KG1 (cell line): ENCODE measurements around the gene XIRP1.
"Not testable (repeated sequence)": the region's sequence is repeated elsewhere in the genome, so short reads cannot be mapped to it uniquely, and the experiment has no call there.

Experiments used
- DNase-seq: peaks from one replicate; lab custom pipeline; 2025; lab: John Stamatoyannopoulos, UW

XIRP1 gene

DNA sequence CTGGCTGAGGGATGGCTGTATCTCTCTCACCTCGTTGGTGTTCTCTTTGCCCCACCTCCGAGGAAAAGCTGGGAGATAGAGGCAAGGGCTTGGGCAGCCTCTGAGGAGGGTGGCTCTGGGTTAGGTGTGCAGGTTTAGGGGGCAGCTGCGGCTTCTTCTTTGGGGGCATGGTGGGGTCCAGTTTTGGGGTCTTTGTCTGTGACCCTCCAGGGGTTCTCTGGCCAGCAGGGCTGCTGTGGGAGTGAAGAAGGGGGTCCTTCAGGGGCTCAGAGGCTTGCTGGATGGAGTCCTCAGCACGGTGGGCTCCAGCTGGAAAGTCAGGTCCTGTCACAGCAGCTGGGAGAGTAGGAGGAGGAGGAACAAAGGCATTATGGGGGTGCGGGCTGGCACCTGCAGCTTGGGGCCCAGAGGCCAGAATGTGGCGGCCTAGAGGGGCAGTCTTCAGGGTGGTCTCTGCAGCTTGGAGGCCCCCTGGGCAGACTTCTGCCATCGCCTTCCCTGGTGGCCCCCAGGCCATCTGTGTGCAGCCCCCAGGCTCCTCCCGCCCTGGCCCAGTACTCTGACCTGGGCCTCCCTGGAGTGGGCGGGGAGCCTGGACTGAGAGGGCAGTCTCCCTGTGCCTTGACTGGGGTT lies 7.0 kb downstream of the XIRP1 start:
- DNase-seq: no peak

DNA sequence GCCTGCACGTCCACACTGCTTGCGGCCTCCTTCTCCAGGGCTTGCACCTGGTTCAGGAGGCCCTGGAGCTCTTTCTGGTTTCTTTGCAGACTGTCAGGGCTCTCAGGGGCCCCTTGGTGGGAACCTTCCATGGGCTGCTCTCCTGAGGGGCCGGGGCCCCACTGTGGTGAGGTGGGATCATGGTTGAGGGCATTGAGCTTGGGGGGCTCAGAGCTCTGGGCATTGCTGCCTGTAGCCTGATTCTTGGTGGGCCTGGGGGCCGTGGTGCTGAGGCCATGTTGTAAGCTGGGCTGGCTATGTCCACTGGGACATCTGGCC lies 7.5 kb downstream of the XIRP1 start:
- no peak for DNase-seq

DNA sequence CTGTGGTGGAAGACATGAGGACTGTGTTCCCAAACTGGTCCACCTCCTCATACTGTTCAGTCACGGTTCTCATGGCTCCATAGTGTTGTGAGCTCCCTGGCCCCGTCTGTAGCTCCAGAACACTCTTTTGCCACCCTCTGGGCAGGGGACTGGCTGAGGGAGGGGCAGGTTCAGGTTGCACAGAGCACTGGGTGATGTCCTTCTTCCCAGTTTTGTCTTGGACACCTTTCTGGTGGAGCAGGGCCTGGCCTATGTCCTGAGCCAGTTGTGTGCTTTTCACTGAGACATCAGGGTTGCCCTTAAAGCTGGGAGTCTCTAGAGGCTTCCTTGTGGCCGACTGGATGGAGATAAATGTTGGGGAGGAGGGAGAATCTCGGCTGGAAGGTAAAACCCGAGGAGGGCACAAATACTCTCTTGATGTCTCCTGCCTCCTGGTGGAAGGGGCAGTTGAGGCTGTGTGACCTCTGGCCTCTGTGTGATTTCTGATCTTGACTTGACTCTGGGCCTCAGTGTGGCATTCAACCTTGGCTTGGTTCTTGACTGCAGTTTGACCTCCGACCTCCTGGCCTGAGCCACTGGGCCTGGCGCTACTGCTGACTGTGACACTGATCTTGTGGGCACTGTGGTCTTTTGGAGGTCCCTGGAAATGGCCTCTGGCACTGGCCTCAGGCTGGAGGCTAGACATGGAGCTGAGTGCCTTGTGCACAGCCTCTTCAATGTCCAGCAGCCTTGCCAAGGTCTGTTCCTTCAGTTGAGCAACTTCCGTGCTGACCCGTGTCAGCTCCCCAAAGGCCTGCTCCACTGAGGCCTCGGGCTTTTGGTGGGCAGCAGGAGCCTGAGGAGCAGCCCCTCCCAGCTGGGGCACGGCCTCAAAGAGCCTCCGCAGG lies 8.1 kb downstream of the XIRP1 start:
- no peak for DNase-seq

DNA sequence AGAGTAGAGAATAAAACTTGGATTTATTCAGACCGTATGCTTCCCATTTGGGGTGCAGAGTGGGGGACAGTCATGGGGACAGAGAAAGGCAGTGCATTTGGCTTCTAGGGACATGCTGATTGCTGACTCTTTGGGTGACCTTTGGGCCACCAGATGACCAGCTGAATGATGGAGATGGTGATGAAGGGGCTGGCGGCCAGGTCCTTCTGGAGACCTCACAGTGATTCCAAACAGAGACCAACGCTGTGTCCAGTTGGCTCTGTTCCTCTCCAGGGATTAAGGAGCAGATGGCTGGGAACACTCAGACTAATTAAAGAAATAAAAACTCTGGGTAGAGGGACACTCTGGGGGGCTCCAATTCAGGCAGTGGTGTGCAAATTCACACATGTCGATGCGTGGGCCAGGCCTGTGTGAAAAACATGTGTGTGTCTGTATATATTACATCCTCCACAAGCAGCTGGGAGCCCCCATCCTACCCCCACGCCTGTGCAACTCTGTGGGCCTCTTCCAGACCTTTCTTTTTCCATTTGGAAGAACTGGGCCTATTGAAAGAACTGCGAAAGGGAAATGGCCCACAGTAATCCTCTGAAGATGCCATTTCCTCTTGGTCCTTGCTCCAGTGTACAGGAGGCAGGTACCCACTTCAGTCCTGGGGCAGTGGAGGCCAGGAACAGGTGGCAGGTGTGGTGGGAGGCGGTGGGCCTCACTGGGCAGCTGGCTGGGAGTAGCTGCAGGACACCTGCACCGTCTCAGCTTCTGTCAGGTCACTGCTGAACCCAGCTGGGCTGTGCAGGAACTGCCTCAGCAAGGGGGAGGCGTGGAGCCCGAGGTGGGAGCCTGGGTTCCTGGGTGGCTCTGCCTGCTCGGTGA lies 8.9 kb downstream of the XIRP1 start:
- DNase-seq: no peak

DNA sequence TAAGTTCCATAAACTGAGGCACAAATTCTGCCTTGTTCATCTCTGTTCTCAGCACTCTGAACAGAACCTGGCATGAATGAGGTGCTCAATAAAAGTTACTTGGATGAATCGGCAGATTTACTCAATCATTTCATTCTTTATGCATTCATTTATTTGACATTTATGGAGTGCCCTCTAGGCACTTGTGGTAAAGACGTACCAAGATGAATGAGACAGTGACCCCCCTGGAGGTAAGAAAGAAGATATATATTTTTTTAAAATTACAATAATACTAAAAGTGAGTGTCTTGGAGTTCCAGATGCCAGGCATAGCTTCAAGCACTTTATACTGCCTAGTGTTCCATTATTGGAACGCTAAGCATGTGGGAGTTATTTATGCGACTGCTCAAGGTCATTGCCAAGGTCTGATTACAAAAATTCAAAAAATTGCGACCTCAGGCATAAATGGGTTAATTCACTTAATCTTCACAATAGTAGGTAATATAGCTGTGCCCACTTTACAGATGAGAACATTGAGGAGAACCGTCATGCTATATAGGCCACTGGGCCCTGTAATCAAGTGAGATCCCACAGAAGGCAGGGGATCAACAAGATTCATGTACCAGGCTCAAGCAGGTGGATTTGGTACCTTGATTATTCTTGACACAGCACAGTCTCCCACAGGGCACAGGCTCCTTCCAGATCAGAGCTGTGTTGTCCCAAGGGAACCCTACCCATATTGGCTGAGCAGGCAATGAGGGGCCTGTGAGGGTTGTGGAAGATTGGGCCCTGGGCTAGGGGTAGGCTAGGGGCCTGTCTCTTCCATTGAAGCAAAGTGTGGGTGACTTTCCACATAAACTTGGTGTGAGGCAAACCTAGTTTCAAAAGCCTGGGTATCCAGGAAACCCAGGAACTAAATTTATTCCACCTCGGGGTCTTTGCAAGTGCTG lies 10.7 kb downstream of the XIRP1 start:
- no peak for DNase-seq

DNA sequence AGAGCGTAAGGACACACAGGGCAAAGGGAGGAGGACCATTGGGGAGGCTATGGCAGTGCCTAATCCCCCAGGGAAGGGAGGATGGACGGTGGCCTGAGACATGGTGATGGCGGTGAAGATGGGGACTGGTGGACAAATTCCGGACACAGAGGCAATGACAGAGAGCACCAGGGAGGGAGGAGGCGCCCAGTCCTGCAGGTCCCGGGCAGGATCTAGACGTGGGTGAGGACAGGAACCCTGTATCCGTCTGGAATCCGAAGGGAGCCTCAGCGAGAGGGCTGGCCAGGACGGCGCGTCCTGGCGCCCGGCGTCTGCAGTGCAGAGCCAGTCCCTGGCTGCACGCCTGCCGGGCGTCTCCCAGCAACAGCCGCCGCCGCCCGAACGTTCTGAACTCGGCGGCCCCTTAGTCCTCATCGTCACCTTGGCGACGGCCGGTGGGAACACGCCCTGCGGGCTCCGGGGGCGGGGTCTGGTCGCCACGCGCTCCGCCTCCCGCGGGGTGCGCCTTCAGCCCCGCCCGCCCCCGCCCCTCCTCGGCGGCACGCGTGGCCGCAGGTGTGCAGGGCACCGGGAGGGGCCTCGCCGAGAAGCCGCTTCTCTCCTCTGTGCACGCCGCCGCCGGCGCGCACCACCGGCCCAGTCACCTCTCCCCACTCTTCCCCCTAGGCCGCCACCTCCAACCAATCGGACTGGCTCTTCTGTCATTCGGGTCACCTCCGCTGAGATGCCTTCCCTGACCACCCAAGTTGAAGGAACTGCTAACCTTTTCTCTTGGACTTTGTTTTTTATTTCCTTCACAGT lies 11.6 kb downstream of the XIRP1 start:
- no peak for DNase-seq

DNA sequence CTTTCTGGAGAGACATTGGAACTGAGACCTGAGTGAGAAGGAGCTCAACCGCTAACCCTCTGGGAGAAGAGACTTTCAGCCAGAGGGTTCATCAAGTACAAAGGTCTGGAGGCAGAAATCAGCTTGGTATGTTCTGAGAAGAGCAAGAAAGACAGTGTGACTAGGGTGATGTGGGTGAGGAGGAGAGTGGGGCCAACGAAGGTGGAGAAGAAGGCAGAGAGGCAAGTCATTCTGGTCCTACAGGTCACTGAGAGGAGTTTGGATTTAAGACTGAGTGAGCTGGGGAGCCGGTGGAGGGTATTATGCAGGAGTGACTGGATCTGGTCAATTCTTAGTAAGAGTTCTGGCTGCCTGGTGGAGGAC lies 12.2 kb downstream of the XIRP1 start:
- DNase-seq: no peak

DNA sequence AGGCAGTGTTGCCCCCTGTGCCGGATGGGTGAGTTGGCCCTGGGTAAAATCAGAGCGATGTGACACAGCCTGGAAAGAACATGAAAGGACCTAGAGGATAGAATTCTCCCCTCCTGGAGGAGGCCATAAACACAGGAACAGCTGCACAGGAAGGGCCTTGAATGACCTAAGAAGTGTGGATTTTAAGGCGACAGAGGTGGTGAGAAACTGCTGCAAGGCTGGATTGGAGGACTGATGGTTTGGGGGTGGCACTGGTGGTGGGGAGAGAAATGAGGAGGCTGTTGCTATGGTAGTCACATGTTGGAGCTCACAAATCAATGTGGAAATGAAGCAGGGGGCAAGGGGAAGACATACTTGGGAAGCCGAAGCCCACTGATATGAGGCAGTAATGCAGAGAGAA lies 13.8 kb downstream of the XIRP1 start:
- DNase-seq: no peak

DNA sequence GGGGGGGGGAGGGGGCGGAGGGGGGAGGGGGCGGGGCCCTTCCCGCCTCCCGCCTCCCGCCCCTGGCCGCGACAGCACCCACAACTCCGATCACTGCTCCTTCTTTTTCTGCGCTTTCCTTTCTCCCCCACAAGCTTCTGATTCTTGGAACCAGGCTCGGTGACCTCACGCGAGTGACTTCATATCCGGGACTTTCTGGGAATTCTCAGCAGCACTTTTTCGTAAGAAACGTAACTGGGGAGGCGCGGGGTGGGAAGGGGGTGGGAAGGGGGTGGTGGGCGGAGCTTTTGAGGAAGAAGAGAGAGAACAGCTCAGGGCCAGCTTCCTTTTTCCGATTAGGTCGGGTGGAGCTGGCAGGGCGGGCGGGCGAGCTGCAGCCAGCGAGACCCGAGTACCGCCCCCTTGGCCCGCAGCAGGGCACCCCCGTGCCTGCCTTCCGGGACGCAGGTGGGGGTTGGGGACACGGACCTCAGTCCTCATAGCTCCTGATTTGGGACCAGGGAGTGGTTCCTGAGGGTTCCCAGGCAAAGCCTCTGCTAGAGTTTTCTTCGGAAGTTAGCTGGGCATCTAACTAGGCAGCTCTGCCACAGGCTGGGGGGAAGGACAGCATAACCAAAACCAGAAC lies 14.6 kb downstream of the XIRP1 start:
- DNase-seq: peak; percentile 10

DNA sequence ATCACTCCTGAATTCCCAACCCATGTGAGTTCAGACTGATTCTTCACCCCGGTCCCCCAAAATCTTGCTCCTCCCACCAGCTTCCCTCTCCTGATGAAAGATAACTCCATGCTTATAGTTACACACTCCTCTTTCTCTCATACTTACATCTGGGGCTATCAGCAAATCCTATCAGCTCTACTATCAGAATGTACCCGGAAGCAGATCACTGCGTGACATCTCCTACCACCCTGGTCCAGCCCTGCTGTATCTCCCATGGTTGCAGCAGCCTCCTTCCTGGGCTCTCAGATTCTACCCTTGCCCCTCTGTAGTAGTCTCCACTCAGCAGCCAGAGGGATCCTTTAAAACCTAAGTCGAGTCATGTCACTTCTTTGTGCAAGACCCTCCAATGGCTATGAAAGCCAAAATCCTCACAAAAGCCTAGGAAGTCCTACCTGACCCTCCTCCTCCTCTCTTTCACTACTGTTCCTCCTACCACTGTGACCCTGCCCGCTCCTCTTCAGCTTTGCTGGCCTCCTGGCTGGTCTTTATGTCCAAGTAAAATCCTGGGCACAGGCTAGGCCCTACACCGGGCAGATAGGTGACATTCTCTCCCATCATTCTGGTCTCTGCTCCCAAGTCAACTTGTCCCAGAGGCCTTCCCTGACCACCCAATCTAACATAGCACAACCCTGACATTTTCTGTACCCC lies 16.2 kb downstream of the XIRP1 start:
- no peak for DNase-seq

DNA sequence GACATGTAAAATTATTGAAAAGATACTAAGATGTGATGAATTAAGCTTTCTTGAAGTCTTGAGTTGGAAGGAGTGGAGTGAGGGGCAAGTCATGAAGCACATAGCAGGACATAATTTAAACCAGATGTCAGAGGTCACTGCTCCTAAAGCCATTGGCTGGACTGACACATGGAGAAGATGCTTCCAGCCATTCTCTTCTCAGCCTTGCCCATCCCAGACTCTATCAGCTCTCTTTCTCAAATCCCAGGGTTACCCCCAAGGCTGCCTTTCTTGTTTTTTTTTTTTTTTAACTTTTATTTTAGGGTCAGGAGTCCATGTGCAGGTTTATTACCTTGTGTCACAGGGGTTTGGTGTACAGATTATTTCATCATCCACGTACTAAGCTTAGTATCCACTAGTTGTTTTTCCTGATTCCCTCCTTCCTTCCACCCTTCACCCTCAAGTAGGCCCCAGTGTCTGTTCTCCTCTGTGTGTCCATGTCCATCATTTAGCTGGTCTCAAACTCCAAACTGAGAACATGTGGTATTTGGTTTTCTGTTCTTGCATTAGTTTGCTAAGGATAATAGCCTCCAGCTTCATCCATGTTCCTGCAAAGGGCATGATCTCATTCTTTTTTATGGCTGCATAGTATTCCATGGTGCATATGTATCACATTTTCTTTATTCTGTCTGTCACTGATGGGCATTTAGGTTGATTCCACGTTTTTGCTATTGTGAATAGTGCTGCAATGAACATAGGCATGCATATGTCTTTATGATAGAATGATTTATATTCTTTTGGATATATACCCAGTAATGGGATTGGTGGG lies 18.9 kb downstream of the XIRP1 start:
- no peak for DNase-seq

DNA sequence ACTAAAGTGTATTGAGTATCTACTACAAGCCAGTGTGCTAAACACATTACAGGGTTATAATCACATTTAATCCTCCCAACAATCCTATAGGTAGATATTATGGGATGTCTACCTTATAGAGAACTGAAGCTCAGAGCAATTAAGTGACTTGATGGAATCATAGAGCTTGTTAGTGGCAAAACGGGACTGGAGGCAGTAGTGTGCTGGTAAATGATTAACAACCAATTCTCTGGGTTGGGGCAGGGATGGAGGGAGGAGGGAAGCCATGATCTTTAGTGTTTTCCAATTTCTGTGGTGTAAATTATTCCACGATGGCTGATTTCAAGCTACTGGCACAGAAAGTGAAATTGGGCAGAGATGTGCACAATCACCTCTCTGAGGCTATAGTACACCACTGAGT lies 20.5 kb downstream of the XIRP1 start:
- no peak for DNase-seq

DNA sequence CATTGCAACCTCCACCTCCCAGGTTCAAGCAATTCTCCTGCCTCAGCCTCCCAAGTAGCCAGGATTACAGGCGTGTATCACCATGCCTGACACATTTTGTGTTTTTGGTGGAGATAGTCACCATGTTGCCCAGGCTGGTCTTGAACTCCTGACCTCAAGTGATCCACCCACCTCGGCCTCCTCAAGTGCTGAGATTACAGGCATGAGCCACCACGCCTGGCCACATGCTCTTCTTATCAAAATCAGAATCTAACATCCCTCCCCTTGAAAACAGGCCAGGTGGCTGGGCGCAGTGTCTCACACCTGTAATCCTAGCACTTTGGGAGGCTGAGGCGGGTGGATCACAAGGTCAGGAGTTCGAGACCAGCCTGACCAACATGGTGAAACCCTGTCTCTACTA lies 21.5 kb downstream of the XIRP1 start:
- DNase-seq: not testable (repeated sequence)

DNA sequence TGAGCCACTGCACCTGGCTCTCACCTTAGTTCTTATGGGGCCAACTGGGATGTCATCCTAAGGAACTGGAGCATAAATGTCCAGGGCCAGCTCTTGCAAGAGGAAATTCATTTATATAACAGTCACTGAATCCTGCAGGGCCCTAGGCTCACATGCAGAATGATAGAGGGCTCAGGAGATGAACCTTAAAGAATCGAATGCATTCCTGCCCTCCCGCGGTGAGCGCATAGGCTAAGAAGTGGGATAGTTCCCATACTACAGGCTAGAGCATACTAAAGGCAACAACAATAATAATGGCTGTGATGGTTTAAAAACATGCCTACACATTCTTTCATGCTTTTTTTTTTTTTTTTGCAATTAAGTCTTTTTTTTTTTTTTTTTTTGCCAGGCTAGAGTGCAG lies 21.9 kb downstream of the XIRP1 start:
- no peak for DNase-seq

DNA sequence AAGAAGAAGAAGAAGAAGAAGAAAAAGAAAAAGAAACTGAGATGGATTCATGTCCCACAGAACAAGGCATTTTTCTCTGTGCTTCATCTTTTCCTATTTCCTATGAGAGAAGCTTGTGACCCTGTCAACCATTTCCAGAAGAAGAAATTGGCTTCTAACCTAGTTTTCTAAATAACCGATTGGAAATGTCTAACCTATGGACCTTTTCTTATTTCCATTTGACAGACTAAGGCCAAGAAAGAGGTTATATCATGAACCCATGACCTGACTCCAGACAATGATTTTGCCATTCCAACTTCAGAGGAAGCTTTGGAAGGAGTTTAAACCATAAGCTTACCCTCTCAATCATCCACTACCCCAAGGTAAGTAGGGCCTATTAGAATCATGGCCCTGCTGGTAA lies 22.7 kb downstream of the XIRP1 start:
- DNase-seq: no peak

DNA sequence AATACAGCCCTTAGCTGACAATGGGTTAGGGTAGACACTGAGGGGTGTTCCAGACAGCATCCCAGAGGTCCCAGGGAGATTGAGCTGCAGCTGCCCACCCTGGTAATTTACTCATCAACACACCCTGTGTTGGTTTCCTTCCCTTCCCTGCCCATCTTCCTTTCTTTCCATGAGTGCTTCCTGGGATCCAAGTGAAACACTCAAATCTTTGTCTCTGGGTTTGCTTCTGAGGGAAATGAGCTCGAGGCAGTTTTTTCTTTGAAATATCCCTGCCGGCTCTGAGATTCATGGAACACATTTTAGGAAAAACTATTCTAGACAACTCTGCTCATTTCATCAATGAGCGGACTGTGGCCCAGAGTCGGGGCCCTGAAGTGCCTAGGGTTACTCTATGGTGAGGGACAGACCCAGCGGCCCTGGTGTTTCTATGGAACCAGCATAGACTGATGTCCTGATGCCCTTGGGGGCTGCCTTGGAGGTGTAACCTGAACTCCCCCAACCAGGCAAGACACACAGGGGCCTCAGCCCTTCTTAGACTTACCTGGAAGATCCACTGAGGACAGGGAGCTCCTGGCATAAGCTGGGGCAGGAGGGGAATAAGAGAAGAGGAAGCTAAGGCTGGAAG lies 24.1 kb downstream of the XIRP1 start:
- DNase-seq: no peak

DNA sequence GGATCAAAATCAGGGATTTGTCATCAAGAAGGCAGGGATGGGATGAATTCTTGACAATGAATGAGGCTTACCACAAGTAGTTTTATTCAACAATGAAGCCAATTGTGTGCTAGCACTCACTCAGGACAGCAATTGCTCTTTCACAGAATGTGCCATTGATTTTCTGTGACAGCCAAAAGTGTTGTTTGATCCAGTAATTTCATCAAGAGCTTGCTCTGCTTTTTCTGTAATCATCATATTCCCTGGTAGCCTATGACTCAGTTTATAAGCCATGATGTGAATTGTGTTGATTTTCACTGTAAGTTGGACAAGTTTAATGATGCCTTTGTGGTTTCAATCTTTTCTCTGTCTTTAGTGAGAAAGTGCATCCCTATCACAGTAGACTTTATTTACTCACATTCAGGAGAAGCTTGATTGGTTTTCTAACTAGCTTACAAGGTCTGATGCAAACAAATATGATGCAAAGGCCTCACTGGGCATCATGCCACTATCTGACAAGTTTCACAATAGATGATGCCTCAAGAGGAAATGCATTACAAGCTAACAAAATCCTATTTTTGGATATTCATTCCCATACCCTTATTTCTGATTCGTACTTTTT lies 25.4 kb downstream of the XIRP1 start:
- no peak for DNase-seq

DNA sequence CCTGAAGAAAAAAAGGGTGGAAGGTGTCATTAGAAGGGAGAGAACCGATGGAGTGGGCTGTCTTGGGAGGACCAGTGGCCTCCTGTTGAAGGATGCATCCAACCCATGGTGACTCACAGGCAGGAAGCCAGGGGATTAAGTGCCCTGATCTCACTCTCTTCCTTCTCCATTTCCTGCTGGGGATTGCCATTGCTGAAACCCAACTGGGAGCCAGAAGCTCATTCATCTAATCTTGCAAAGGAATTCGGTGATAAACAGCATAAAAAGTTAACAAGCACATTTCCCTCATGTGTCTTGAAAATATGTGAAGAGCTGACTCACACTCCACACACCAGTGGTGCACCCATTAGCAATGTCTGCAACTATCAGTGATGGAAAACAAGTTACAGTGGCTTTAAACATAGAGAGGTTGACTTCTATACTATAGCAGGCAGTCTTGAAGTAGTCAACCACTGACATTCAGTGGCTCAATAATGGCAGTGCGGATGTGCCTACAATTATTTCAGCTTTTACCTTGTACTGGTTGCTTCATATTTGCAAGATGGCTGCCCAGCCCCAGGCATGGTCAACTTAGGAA lies 26.2 kb downstream of the XIRP1 start:
- DNase-seq: no peak
